Measurements from ENCODE around the gene CPEB4. TPM values are rescaled to one million over a fixed set of nuclear protein-coding genes. Genes with fewer than 3 reads are reported as not detected.

CPEB4 gene
- total and polyA plus RNA-seq, 10 donors, result 2.3 to 107 (median 81.0) TPM

DNA sequence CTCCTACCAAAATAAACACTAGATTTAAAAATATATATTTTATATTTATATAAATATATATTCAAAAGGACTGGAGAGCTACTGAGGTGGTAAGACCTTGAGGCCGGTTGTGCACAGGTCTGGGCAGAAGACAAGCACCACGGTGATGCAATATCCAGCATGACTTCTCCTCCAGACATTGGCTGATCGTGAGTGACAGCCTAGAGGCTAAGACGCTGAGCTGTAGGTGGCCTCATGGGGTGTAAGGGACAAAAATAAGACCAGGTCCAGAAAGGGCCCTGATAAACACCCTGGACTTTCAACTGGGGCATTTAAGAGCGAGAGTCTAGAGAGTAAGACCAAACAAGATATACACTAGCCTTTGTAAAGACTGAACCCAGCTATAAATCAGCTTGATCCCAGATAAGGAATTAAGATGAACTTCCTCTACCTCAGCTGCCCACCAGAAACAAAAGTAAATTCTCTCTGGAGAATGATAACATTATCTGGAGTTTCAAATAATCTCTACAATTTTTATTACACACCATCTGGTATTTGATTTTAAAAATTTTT lies 86.6 kb downstream of the CPEB4 start:
- no peak for DNase-seq
- WGBS, 5 donors, result 53 to 74% (median 63%) methylated on average over 5 of the region's 5 CpGs
- Histone ChIP-seq H3K27ac (no peak overlapping the region), H3K36me3 (no peaks in the 10 kb centered on the region), H3K4me3 (no peak overlapping the region), H3K4me1 (peaks cover 3 to 17% (median 13%) of the 10 kb centered on the region in 6 donors), H3K27me3 (replicated peaks in 1 of 7) (peaks cover 0 to 16% (median 0%) of the 10 kb centered on the region in 7 donors), H3K9me3 (no peaks in the 10 kb centered on the region)
- intact Hi-C loops (cut with DNase I; ENCODE audit: low total_unique reads), result no loop called here
- TF ChIP-seq POLR2AphosphoS5 (IDR thresholded peaks at IDR 0.05) (no peak), POLR2A (IDR thresholded peaks at IDR 0.05) (no peak)
- TF ChIP-seq, protein P1, sequence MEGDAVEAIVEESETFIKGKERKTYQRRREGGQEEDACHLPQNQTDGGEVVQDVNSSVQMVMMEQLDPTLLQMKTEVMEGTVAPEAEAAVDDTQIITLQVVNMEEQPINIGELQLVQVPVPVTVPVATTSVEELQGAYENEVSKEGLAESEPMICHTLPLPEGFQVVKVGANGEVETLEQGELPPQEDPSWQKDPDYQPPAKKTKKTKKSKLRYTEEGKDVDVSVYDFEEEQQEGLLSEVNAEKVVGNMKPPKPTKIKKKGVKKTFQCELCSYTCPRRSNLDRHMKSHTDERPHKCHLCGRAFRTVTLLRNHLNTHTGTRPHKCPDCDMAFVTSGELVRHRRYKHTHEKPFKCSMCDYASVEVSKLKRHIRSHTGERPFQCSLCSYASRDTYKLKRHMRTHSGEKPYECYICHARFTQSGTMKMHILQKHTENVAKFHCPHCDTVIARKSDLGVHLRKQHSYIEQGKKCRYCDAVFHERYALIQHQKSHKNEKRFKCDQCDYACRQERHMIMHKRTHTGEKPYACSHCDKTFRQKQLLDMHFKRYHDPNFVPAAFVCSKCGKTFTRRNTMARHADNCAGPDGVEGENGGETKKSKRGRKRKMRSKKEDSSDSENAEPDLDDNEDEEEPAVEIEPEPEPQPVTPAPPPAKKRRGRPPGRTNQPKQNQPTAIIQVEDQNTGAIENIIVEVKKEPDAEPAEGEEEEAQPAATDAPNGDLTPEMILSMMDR (IDR thresholded peaks at IDR 0.05 in 8 of 11, conservative IDR thresholded peaks at IDR 0.05 in 3 of 11), result no peak

DNA sequence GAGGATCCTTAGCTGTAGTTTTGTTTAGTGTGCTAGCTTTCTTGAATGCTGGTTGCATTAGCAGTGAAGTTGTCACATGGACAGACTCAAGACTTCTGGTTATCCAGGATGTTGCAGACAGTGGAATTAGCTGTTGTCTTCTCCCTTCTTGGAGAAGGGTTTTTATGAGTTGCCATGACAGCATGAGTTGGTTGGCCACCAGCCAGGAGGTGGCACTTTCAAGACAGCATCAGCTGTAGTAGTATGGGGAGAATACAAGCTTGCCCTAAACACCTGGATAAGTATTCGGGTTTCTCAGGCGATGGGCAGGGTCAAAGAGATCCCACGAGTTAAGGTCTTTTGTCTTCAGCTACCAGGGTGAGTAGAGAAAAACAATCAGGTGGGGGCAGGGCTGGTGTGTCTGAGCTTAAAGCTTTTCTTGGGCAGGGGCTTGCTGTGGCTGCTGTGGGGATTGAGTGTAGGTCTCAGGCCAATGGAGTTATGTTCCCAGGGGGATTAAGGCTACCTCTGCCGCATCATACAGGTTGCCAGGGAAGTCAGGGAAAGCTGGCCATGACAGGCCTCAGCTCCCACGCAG lies 93.1 kb downstream of the CPEB4 start:
- no peak overlapping the region for H3K4me3 ChIP-seq

DNA sequence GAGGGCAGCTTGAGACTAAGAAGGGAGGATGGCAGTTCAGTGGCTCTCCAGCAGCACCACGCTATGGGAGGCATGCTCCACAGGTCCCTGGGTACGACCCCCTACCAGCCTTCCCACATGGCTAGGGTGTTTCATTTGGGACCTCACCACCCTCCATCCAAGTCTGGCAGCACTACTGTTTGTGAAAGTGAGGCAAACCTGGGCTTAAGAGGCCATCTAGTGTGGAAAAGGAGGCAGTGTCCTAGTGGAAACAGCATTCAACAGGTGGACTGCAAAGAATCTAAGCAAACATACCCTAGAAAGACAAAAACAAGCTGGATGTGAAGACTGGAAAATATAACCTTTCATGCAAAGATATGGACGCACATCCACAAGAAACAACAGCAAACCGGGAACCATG lies 96.1 kb downstream of the CPEB4 start:
- H3K27me3 ChIP-seq (replicated peaks in 1 of 7), result peaks cover 0 to 32% (median 2%) of the 10 kb centered on the region in 7 donors
- no peaks in the 10 kb centered on the region for H3K36me3 ChIP-seq
- DNase-seq, result no peak
- H3K27ac ChIP-seq, result no peak overlapping the region
- intact Hi-C loops (cut with DNase I; ENCODE audit: low total_unique reads), result no loop called here
- peaks cover 0 to 8% (median 4%) of the 10 kb centered on the region in 8 donors for H3K9me3 ChIP-seq
- H3K4me1 ChIP-seq, result no peaks in the 10 kb centered on the region
- H3K4me3 ChIP-seq, result no peak overlapping the region
- WGBS, 5 donors, result 52 to 67% (median 56%) methylated on average over 4 of the region's 4 CpGs
- no peak for TF ChIP-seq POLR2AphosphoS5 (IDR thresholded peaks at IDR 0.05)
- TF ChIP-seq, protein P1 (IDR thresholded peaks at IDR 0.05 in 8 of 11, conservative IDR thresholded peaks at IDR 0.05 in 3 of 11), result peak in 1 of 11 experiments; percentile 7

More for the DNA sequence above, 93.1 kb downstream of the CPEB4 start:
- Histone ChIP-seq H3K27me3 (replicated peaks in 1 of 7) (peaks cover 0 to 38% (median 2%) of the 10 kb centered on the region in 7 donors), H3K36me3 (no peaks in the 10 kb centered on the region), H3K4me1 (no peaks in the 10 kb centered on the region), H3K27ac (no peak overlapping the region), H3K9me3 (peaks cover 0 to 7% (median 4%) of the 10 kb centered on the region in 8 donors)
- no peak for DNase-seq
- intact Hi-C loops (cut with DNase I; ENCODE audit: low total_unique reads), result no loop called here
- TF ChIP-seq POLR2A (IDR thresholded peaks at IDR 0.05) (no peak), POLR2AphosphoS5 (IDR thresholded peaks at IDR 0.05) (no peak)
- TF ChIP-seq, protein P1 (IDR thresholded peaks at IDR 0.05 in 8 of 11, conservative IDR thresholded peaks at IDR 0.05 in 3 of 11), result no peak
- WGBS, 5 donors, result 65 to 78% (median 71%) methylated on average over 4 to 5 of the region's 5 CpGs

DNA sequence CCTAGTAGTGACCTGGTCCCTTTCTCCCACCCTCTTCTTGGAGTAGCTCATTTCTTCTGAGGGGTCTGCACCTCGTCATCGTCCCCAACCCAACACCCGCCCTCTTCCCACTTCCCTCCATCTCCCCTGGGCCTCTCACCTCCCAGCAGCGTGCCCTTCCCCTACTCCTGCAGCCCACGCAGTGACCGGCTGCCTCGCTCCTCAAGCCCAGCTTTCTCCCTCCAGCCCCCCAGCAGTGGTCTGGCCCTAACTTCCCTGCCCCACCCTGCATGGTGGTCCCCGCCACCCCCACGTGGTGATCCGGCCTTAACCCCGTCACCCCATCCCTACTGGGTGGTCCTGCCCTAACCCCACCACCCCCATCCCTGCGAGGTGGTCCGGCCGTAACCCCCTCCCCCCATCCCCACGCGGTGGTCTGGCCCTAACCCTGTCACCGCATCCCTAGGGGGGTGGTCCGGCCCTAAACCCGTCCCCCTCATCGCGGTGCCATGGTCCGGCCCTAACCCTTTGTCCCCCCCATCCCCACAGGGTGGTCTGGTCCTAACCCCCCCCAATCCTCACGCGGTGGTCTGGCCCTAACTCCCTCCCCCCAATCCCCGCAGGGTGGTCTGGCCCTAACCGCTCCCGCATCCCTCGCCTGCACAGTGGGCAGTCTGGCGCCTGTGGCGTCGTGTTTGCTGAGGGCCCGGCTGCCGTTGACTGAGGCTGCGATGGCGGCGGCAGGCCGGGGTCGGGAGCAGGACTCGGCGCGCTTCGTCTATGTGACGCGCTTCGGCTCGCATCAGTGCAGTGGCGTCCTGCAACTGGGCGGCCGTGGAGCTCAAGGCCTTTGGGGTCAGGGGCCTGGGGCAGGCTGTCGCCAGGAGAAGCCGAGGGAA lies 100.6 kb downstream of the CPEB4 start, which contains the start of gene C5orf47:
TSS of gene C5orf47 (plus strand) at position 617 of the 878 bp plus-strand sequence. CDS start at position 711, 94 bp downstream.
- Histone ChIP-seq H3K4me3 (no peak within 1 kb of the TSS), H3K36me3 (no peaks in the 10 kb centered on the region), H3K27ac (no peak within 1 kb of the TSS), H3K27me3 (replicated peaks in 1 of 7) (peaks cover 0 to 15% (median 0%) of the 10 kb centered on the region in 7 donors), H3K9me3 (peaks cover 0 to 5% (median 0%) of the 10 kb centered on the region in 8 donors), H3K4me1 (no peaks in the 10 kb centered on the region)
- TF ChIP-seq, protein P1 (IDR thresholded peaks at IDR 0.05 in 8 of 11, conservative IDR thresholded peaks at IDR 0.05 in 3 of 11), result no peak
- TF ChIP-seq POLR2A (IDR thresholded peaks at IDR 0.05) (no peak), POLR2AphosphoS5 (IDR thresholded peaks at IDR 0.05) (no peak)
- DNase-seq, result no peak
- intact Hi-C loops (cut with DNase I; ENCODE audit: low total_unique reads), result no loop called here
- whole genome bisulfite sequencing, 5 donors, result 92 to 95% (median 94%) methylated on average over 32 to 51 of the region's 51 CpGs
